H1 (cell line): Measurements from ENCODE around the gene CYP27B1. TPM values are rescaled to one million over a fixed set of nuclear protein-coding genes. Genes with fewer than 3 reads are reported as not detected.

Experiments
- CTCF ChIA-PET: fragments of 300-600 bp; sonication (Branson Sonifier 250); formaldehyde crosslinking; loops from one replicate; lab custom pipeline; 2021; ENCODE audit not compliant: partially characterized antibody; lab: Charles Lee
- POLR2A ChIA-PET: fragments of 300-600 bp; sonication (Branson Sonifier 250); formaldehyde crosslinking; loops from one replicate; lab custom pipeline; 2021; ENCODE audit warnings: inconsistent platforms; ENCODE audit not compliant: partially characterized antibody; lab: Charles Lee
- DNase-seq, 2 experiments: peaks; one replicate each; pipeline versions ENCODE4 v3.0.0 to v3.0.0-alpha.2; 2010 to 2022; ENCODE audit warnings: low spot score in 2 of 2, low read depth in 1 of 2, mixed read lengths in 1 of 2
- FAIRE-seq: peaks from 2 replicates; lab custom pipeline; 2011; peaks lifted over from hg19 to GRCh38; lab: Jason Lieb, UNC
- H2AFZ ChIP-seq: 2 replicates; pipeline ENCODE4 v1.8.1; 2012; ENCODE audit warnings: low read length, inconsistent platforms
- H2AK5ac ChIP-seq: 2 replicates; pipeline ENCODE4 v1.6.1; 2013; ENCODE audit warnings: low read depth, low read length
- H2BK120ac ChIP-seq: replicated peaks from 2 replicates; pipeline ENCODE3; 2013; ENCODE audit warnings: low read depth, low read length, inconsistent platforms
- H2BK12ac ChIP-seq: 2 replicates; pipeline ENCODE4 v1.6.1; 2013; ENCODE audit warnings: low read depth, low read length
- H2BK15ac ChIP-seq: 2 replicates; pipeline ENCODE4 v1.6.1; 2013; ENCODE audit warnings: low read length
- H2BK20ac ChIP-seq: 2 replicates; pipeline ENCODE4 v1.6.1; 2013; ENCODE audit warnings: low read length
- H2BK5ac ChIP-seq: 2 replicates; pipeline ENCODE4 v1.6.1; 2013; ENCODE audit warnings: low read depth, low read length
- H3K14ac ChIP-seq: 2 replicates; pipeline ENCODE4 v1.6.1; 2013; ENCODE audit warnings: inconsistent platforms; ENCODE audit not compliant: insufficient read length
- H3K18ac ChIP-seq: 2 replicates; pipeline ENCODE4 v1.6.1; 2013; ENCODE audit warnings: low read length; ENCODE audit errors: extremely low read depth
- H3K23ac ChIP-seq: 2 replicates; pipeline ENCODE4 v1.6.1; 2013; ENCODE audit warnings: inconsistent platforms; ENCODE audit not compliant: insufficient read length
- H3K23me2 ChIP-seq: 2 replicates; pipeline ENCODE4 v1.6.1; 2013; ENCODE audit warnings: low read depth, low read length
- H3K27ac ChIP-seq: 2 replicates; pipeline ENCODE4 v1.6.1; 2011; ENCODE audit warnings: low read depth, low read length, inconsistent platforms
- H3K27me3 ChIP-seq, 4 experiments: replicated peaks in 1 of 4; 1 replicate in 1 of 4; 2 replicates in 3 of 4; pipeline versions ENCODE4 v1.6.1 to v1.8.1; 2011 to 2013; ENCODE audit warnings: low read length in 3 of 4, mild to moderate bottlenecking in 3 of 4, inconsistent platforms in 2 of 4, mixed read lengths in 2 of 4, moderate library complexity in 1 of 4; ENCODE audit not compliant: control insufficient read depth in 3 of 4, insufficient read depth in 3 of 4; ENCODE audit errors: extremely low read depth in 1 of 4
- H3K36me3 ChIP-seq, 4 experiments: 2 replicates each; pipeline versions ENCODE4 v1.6.1 to v1.8.1; 2011 to 2013; ENCODE audit warnings: mild to moderate bottlenecking in 4 of 4, low read length in 3 of 4, moderate library complexity in 2 of 4, control low read depth in 1 of 4, inconsistent platforms in 1 of 4; ENCODE audit not compliant: insufficient read depth in 4 of 4, control insufficient read depth in 2 of 4
- H3K4ac ChIP-seq: replicated peaks from 2 replicates; pipeline ENCODE3; 2013; ENCODE audit warnings: low read length, low read depth, mixed read lengths, inconsistent platforms; ENCODE audit not compliant: insufficient read length
- H3K4me1 ChIP-seq, 4 experiments: replicated peaks in 1 of 4; 1 replicate in 1 of 4; 2 replicates in 3 of 4; pipeline versions ENCODE4 v1.6.1 to v1.8.1; 2011 to 2013; ENCODE audit warnings: low read length in 3 of 4, inconsistent platforms in 2 of 4, mixed read lengths in 1 of 4; ENCODE audit not compliant: insufficient read depth in 4 of 4, control insufficient read depth in 3 of 4
- H3K4me2 ChIP-seq, 2 experiments: 2 replicates each; pipeline versions ENCODE4 v1.6.1 to v1.8.1; 2011 to 2013; ENCODE audit warnings: low read depth in 2 of 2, low read length in 2 of 2, control low read depth in 1 of 2, inconsistent platforms in 1 of 2, mild to moderate bottlenecking in 1 of 2; ENCODE audit not compliant: insufficient read depth in 1 of 2
- H3K4me3 ChIP-seq, 4 experiments: fragments of 200-600, 300-600 bp in 1 of 4; sonication (generic), shearing (Covaris generic), sonication (Bioruptor Twin) in 1 of 4; 2 replicates each; pipeline versions ENCODE4 v1.5.1 to v1.8.1; 2011 to 2016; ENCODE audit warnings: low read length in 4 of 4, low read depth in 3 of 4, control low read depth in 2 of 4, inconsistent platforms in 2 of 4, mild to moderate bottlenecking in 2 of 4, mixed read lengths in 1 of 4, moderate library complexity in 1 of 4; ENCODE audit not compliant: insufficient read depth in 2 of 4; ENCODE audit errors: extremely low read depth in 1 of 4
- H3K56ac ChIP-seq: replicated peaks from 2 replicates; pipeline ENCODE3; 2013; ENCODE audit warnings: low read depth, mild to moderate bottlenecking, mixed read lengths, low read length, inconsistent platforms; ENCODE audit not compliant: insufficient read length
- H3K79me1 ChIP-seq: 2 replicates; pipeline ENCODE4 v1.6.1; 2013; ENCODE audit warnings: low read depth, low read length, control low read depth
- H3K79me2 ChIP-seq, 2 experiments: 2 replicates each; pipeline versions ENCODE4 v1.6.1 to v1.8.1; 2012 to 2013; ENCODE audit warnings: low read length in 2 of 2, mild to moderate bottlenecking in 2 of 2, inconsistent platforms in 1 of 2; ENCODE audit not compliant: insufficient read depth in 2 of 2, control insufficient read depth in 1 of 2
- H3K9ac ChIP-seq, 4 experiments: replicated peaks in 1 of 4; 1 replicate in 1 of 4; 2 replicates in 3 of 4; pipeline versions ENCODE4 v1.6.1 to v1.8.1; 2011 to 2013; ENCODE audit warnings: low read depth in 3 of 4, low read length in 3 of 4, control low read depth in 2 of 4, mild to moderate bottlenecking in 2 of 4, moderate library complexity in 2 of 4, inconsistent platforms in 1 of 4; ENCODE audit errors: extremely low read depth in 1 of 4
- H3K9me3 ChIP-seq, 2 experiments: 2 replicates each; pipeline versions ENCODE4 v1.6.1 to v1.8.1; 2012 to 2013; ENCODE audit warnings: mild to moderate bottlenecking in 2 of 2, moderate library complexity in 2 of 2, control low read depth in 1 of 2, inconsistent platforms in 1 of 2, low read depth in 1 of 2, low read length in 1 of 2, mixed read lengths in 1 of 2; ENCODE audit not compliant: insufficient read depth in 2 of 2
- H4K20me1 ChIP-seq, 2 experiments: replicated peaks in 1 of 2; 2 replicates each; pipeline versions ENCODE3 to v1.8.1; 2011 to 2013; ENCODE audit warnings: inconsistent platforms in 2 of 2, low read length in 2 of 2, mild to moderate bottlenecking in 1 of 2; ENCODE audit not compliant: insufficient read depth in 2 of 2, control insufficient read depth in 1 of 2
- H4K5ac ChIP-seq: 2 replicates; pipeline ENCODE4 v1.6.1; 2013; ENCODE audit warnings: low read length, low read depth, mixed read lengths, inconsistent platforms; ENCODE audit not compliant: insufficient read length
- H4K8ac ChIP-seq: 2 replicates; pipeline ENCODE4 v1.8.0; 2013; ENCODE audit warnings: mild to moderate bottlenecking, moderate library complexity, low read length, inconsistent platforms; ENCODE audit not compliant: insufficient read depth; ENCODE audit errors: extremely low read depth
- H4K91ac ChIP-seq: replicated peaks from 2 replicates; pipeline ENCODE3; 2013; ENCODE audit warnings: low read length, mixed read lengths, inconsistent platforms; ENCODE audit not compliant: insufficient read length
- SIN3A ChIP-seq, 2 experiments: IDR thresholded peaks in 1 of 2; conservative IDR thresholded peaks in 1 of 2; 2 replicates each; pipeline ENCODE4 v1.6.1; 2011 to 2012; ENCODE audit warnings: low read length in 2 of 2, improper control_type of control experiment in 1 of 2, low read depth in 1 of 2, mild to moderate bottlenecking in 1 of 2
- TCF12 ChIP-seq: IDR thresholded peaks from 2 replicates; pipeline ENCODE4 v1.6.1; 2011; ENCODE audit warnings: low read depth, mild to moderate bottlenecking, low read length
- USF2 ChIP-seq: IDR thresholded peaks from 2 replicates; pipeline ENCODE4 v1.6.1; 2011; ENCODE audit warnings: low read length, improper control_type of control experiment
- WGBS, 2 experiments: shearing (Covaris generic) in 1 of 2; methylation state at CpG; one replicate each; pipeline versions ENCODE4 v1.1.6 to v1.1.7; 2013 to 2015; ENCODE audit warnings: low lambda C conversion rate in 2 of 2, mixed read lengths in 2 of 2, inconsistent platforms in 1 of 2, low coverage in 1 of 2, missing lambda C conversion rate in 1 of 2; ENCODE audit not compliant: insufficient replicate concordance in 2 of 2, insufficient coverage in 1 of 2, insufficient read length in 1 of 2; ENCODE audit errors: extremely low coverage in 1 of 2, missing lambda C conversion rate in 1 of 2; 5-methylcytosine and 5-hydroxymethylcytosine counted together
- polyA plus RNA-seq, 7 experiments: library from polyadenylated mRNA; depleted of rRNA in 3 of 7; stranded (reverse) in 5 of 7; unstranded in 2 of 7; fragments of >200 nt in 5 of 7; fragments of 200-250 nt in 2 of 7; gene quantifications; 1 replicate in 5 of 7; 2 replicates in 1 of 7; 4 replicates in 1 of 7; pipeline versions ENCODE4 v1.2.1 to v1.2.3, GENCODE V29; 2011 to 2013; ENCODE audit warnings: missing spikeins in 2 of 7, mixed read lengths in 2 of 7
- total RNA-seq: library from RNA; stranded (reverse); fragmentation: NEBNext Ultra II Directional; extraction: Animal tissue kit (Norgen Biotek cat#: 25700); gene quantifications from 2 replicates; pipeline ENCODE4 v1.2.1, GENCODE V29; 2021

CYP27B1 gene
- total and polyA plus RNA-seq, 2 of the 8 experiments (the other 6 are each of a cell fraction or from before 2014, with no cell fraction given) = 2.9 to 3.3 TPM

- Histone ChIP-seq H2BK5ac (no peak overlapping the region), H3K56ac (no peak overlapping the region), H3K9me3 (no peaks in the 10 kb centered on the region)
- TF ChIP-seq TCF12 (no peak), SIN3A (conservative IDR thresholded peaks at IDR 0.05 in 1 of 2, IDR thresholded peaks at IDR 0.05 in 1 of 2; ENCODE audit: low read depth in 1 of 2, low read length in 2 of 2) (no peak), USF2 (no peak)
- TF ChIP-seq, all 59 proteins: peak for 0
- FAIRE-seq (no peak), DNase-seq (no peak)
- Histone ChIP-seq H4K8ac (no peak overlapping the region), H2BK12ac (no peak overlapping the region), H3K36me3 (peaks cover 21 to 49% (median 36%) of the 10 kb centered on the region in 4 experiments), H3K79me1 (peaks cover 20% of the 10 kb centered on the region), H2AK5ac (no peak overlapping the region), H3K23ac (no peak overlapping the region), H3K9ac (no peak overlapping the region), H2AFZ (no peak overlapping the region), H3K18ac (no peak overlapping the region), H2BK20ac (no peak overlapping the region), H3K4ac (no peak overlapping the region), H3K4me1 (peaks cover 5 to 18% (median 7%) of the 10 kb centered on the region in 4 experiments), H3K14ac (no peak overlapping the region), H2BK120ac (no peak overlapping the region), H3K79me2 (peaks cover 12 to 20% of the 10 kb centered on the region in 2 experiments), H3K4me3 (no peak overlapping the region), H4K91ac (no peak overlapping the region), H4K20me1 (peaks cover 0 to 2% of the 10 kb centered on the region in 2 experiments), H2BK15ac (no peak overlapping the region), H3K4me2 (no peak overlapping the region), H4K5ac (no peak overlapping the region), H3K27me3 (peaks cover 0 to 5% (median 4%) of the 10 kb centered on the region in 4 experiments; a peak in 4 of 7 replicates), H3K23me2 (peaks cover 15% of the 10 kb centered on the region), H3K27ac (no peak overlapping the region)
- ChIA-PET POLR2A (interaction anchor here (0.7 to 5.3 kb wide), 10 partner anchors 8 to 34 kb away, joined by 3 to 25 read pairs (median 4); partner anchors contain the start of gene AGAP2), CTCF (interaction anchor here (1.7 kb wide), 1 partner anchor 8 kb away, joined by 4 read pairs; no protein-coding TSS in a partner anchor)
- 96% methylated on average over 5 of the region's 5 CpGs; no CpG with 5 or more reads in 1 of the 2 experiments for WGBS, 2 experiments
These were observed 17.8 kb downstream of the CYP27B1 start for GRCh38 chr12:57749061-57749460.
